Endothelial cell (in vitro differentiated cells): ENCODE measurements around the gene MOB3B. TPM values are rescaled to one million over a fixed set of nuclear protein-coding genes. Genes with fewer than 3 reads are reported as not detected.

Experiments
- DNase-seq: peaks from one replicate; pipeline ENCODE4 v3.0.0; 2021; ENCODE audit warnings: low spot score
- H3K27ac Mint-ChIP-seq: one replicate; pipeline ENCODE4 v1.8.0; 2021; ENCODE audit warnings: mixed read lengths, inconsistent platforms; ENCODE audit not compliant: unreplicated experiment
- H3K27me3 Mint-ChIP-seq: one replicate; pipeline ENCODE4 v1.8.0; 2021; ENCODE audit warnings: mild to moderate bottlenecking, moderate library complexity, mixed read lengths, inconsistent platforms; ENCODE audit not compliant: unreplicated experiment
- H3K36me3 Mint-ChIP-seq: one replicate; pipeline ENCODE4 v1.8.0; 2021; ENCODE audit warnings: mild to moderate bottlenecking, low read depth, mixed read lengths, inconsistent platforms; ENCODE audit not compliant: unreplicated experiment
- H3K4me1 Mint-ChIP-seq: one replicate; pipeline ENCODE4 v1.8.0; 2021; ENCODE audit warnings: mild to moderate bottlenecking, mixed read lengths, inconsistent platforms; ENCODE audit not compliant: unreplicated experiment
- H3K4me3 Mint-ChIP-seq: one replicate; pipeline ENCODE4 v1.8.0; 2021; ENCODE audit warnings: mild to moderate bottlenecking, mixed read lengths, inconsistent platforms; ENCODE audit not compliant: unreplicated experiment
- H3K9me3 Mint-ChIP-seq: one replicate; pipeline ENCODE4 v1.8.0; 2021; ENCODE audit warnings: mixed read lengths, inconsistent platforms; ENCODE audit not compliant: unreplicated experiment
- CTCF ChIP-seq: fragments of 200-600 bp; sonication (generic); IDR thresholded peaks from one replicate; pipeline ENCODE4 v1.5.0; 2021; ENCODE audit warnings: antibody characterized with exemption; ENCODE audit not compliant: unreplicated experiment
- total RNA-seq: library from RNA; stranded (reverse); fragmentation: NEBNext Ultra II Directional; extraction: Animal tissue kit (Norgen Biotek cat#: 25700); gene quantifications from one replicate; pipeline ENCODE4 v1.2.1, GENCODE V29; 2021; ENCODE audit not compliant: unreplicated experiment

MOB3B gene
- total RNA-seq, 1 donor from 2014 or later, result 6.4 TPM

GRCh38 chr9:27337236-27337635 is 192.4 kb downstream of the MOB3B start:
- H3K4me1 Mint-ChIP-seq, result peaks cover 30% of the 10 kb centered on the region
- H3K36me3 Mint-ChIP-seq, result peaks cover 3% of the 10 kb centered on the region
- H3K27me3 Mint-ChIP-seq, result peaks cover 8% of the 10 kb centered on the region
- H3K9me3 Mint-ChIP-seq, result no peaks in the 10 kb centered on the region
- no peak for TF ChIP-seq CTCF
- no peak overlapping the region for H3K4me3 Mint-ChIP-seq
- H3K27ac Mint-ChIP-seq, result no peak overlapping the region
- no peak for DNase-seq

- Mint-ChIP-seq H3K4me3 (no peak overlapping the region), H3K36me3 (peaks cover 3% of the 10 kb centered on the region), H3K27ac (no peak overlapping the region), H3K27me3 (peaks cover 8% of the 10 kb centered on the region), H3K9me3 (no peaks in the 10 kb centered on the region), H3K4me1 (peaks cover 30% of the 10 kb centered on the region)
- DNase-seq, result no peak
- TF ChIP-seq CTCF, result no peak
Observed at GRCh38 chr9:27336829-27337228, 192.8 kb downstream of the MOB3B start.

- Mint-ChIP-seq H3K4me3 (no peak overlapping the region), H3K4me1 (peaks cover 24% of the 10 kb centered on the region)
Observed at GRCh38 chr9:27336126-27336525, 193.5 kb downstream of the MOB3B start.

GRCh38 chr9:27335075-27335474 is 194.5 kb downstream of the MOB3B start:
- no peak for TF ChIP-seq CTCF
- DNase-seq, result no peak
- Mint-ChIP-seq H3K4me3 (no peak overlapping the region), H3K36me3 (no peaks in the 10 kb centered on the region), H3K4me1 (peaks cover 22% of the 10 kb centered on the region), H3K27me3 (peaks cover 8% of the 10 kb centered on the region), H3K9me3 (no peaks in the 10 kb centered on the region), H3K27ac (no peak overlapping the region)

More at GRCh38 chr9:27336126-27336525, 193.5 kb downstream of the MOB3B start:
- DNase-seq, result no peak
- peaks cover 8% of the 10 kb centered on the region for H3K27me3 Mint-ChIP-seq
- H3K27ac Mint-ChIP-seq, result no peak overlapping the region
- H3K9me3 Mint-ChIP-seq, result no peaks in the 10 kb centered on the region
- no peak for TF ChIP-seq CTCF
- H3K36me3 Mint-ChIP-seq, result no peaks in the 10 kb centered on the region

- peaks cover 10% of the 10 kb centered on the region for H3K27me3 Mint-ChIP-seq
- no peak overlapping the region for H3K27ac Mint-ChIP-seq
- H3K36me3 Mint-ChIP-seq, result no peaks in the 10 kb centered on the region
- H3K4me1 Mint-ChIP-seq, result peaks cover 19% of the 10 kb centered on the region
- H3K4me3 Mint-ChIP-seq, result peak overlapping the region; percentile 16
- no peaks in the 10 kb centered on the region for H3K9me3 Mint-ChIP-seq
- peak; percentile 92 for TF ChIP-seq CTCF
- peak; percentile 62 for DNase-seq
Observed at GRCh38 chr9:27333241-27334052, 196.2 kb downstream of the MOB3B start.
